ENCODE data around the gene RCE1.
"Not testable (repeated sequence)": the region's sequence is repeated elsewhere in the genome, so short reads cannot be mapped to it uniquely, and the experiment has no call there.

Gene RCE1, protein sequence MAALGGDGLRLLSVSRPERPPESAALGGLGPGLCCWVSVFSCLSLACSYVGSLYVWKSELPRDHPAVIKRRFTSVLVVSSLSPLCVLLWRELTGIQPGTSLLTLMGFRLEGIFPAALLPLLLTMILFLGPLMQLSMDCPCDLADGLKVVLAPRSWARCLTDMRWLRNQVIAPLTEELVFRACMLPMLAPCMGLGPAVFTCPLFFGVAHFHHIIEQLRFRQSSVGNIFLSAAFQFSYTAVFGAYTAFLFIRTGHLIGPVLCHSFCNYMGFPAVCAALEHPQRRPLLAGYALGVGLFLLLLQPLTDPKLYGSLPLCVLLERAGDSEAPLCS
- total RNA-seq: 25.5 to 36.4 (median 28.6) reads per million in 4 experiments

DNA sequence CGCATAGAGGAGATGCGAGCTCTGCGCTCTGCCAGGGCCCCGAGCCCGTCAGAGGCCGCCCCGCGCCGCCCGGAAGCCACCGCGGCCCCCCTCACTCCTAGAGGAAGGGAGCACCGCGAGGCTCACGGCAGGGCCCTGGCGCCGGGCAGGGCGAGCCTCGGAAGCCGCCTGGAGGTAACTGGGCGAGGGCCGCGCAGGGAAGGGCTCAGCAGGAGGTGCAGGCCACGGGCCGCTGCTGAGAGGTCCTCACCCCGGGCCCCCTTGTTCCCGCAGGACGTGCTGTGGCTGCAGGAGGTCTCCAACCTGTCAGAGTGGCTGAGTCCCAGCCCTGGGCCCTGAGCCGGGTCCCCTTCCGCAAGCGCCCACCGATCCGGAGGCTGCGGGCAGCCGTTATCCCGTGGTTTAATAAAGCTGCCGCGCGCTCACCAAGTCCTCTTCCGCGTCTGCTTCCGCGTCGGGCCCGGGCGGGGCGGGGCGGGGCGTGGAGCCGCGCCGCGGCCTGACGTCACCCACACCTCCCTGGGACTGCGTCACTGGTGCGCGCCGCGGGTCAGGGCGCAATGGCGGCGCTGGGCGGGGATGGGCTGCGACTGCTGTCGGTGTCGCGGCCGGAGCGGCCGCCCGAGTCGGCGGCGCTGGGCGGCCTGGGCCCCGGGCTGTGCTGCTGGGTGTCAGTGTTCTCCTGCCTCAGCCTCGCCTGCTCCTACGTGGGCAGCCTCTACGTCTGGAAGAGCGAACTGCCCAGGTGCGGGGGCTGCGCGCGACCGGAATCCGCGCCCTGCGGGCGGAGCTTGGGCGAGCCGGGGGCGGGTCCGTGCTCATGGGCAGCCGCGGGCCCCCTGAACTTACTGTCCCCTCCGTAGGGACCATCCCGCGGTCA lies at the start of gene RCE1:
TSS of gene RCE1 (plus strand) at position 546 of the 880 bp plus-strand sequence. CDS start at position 561, 15 bp downstream.
- DNase-seq: peak; percentile 83

DNA sequence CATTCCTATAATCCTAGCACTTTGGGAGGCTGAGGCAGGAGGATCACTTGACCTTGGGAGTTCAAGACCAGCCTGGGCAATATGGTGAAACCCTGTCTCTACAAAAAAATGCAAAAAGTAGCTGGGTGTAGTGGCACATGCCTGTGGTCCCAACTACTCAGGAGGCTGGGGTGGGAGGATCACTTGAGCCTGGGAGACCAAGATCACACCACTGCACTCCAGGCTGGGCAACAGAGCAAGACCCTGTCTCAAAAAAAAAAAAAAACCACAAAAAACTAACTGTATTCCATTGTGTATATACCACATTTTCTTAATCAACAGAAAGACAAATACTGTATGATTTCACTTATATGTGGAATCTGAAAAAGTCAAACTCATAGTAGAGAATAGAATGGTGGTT lies 43.4 kb upstream of the RCE1 start:
- not testable (repeated sequence) for DNase-seq

DNA sequence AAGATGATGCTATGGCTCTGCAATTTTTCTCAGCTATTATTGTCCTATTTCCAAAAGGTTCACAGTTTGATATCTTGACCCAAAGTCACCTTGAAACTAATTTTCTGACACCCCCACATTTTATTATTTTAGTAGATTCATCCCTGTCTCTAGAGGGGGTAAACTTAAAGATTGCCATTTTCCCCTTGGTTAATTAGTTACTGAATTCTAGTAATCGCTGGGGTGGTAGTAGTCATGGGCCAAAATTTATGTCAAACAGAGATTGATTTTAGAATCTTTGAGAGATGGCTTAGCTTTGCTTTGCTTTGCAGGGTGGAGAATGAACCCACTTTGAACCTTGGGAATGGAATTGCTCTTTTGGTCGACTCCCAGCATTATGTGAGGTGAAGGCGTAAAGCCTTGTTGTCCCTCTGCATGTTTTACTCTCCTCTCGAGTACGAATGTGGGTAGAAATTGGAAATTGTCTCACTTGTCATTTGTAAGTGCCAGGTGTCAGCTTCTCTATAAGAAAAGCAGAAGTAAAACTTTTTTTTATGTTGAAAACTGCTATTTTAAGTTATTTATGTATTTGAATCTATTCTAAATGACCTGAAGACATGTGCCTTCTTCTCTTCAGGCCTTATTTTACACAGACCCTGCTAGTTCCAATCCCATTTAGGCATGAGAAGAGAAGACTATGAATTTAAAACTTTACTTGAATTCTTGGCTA lies 42.4 kb upstream of the RCE1 start:
- DNase-seq: no peak

DNA sequence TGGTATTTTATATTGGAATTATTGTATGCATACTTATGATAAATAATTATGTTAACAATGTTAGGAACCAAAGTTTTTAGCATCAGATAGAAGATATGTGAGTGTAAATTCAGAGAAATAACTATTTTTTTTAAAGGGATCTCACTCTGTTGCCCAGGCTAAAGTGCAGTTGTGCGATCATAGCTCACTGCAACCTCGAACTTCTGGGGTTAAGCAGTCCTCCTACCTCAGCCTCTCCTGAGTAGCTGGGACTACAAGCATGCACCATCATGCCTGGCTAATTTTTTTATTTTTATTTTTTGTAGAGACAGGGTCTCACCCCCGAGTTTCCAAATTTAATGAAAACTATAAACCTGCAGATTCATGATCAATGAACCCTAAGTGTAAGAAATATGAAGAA lies 33.6 kb upstream of the RCE1 start:
- no peak for DNase-seq

DNA sequence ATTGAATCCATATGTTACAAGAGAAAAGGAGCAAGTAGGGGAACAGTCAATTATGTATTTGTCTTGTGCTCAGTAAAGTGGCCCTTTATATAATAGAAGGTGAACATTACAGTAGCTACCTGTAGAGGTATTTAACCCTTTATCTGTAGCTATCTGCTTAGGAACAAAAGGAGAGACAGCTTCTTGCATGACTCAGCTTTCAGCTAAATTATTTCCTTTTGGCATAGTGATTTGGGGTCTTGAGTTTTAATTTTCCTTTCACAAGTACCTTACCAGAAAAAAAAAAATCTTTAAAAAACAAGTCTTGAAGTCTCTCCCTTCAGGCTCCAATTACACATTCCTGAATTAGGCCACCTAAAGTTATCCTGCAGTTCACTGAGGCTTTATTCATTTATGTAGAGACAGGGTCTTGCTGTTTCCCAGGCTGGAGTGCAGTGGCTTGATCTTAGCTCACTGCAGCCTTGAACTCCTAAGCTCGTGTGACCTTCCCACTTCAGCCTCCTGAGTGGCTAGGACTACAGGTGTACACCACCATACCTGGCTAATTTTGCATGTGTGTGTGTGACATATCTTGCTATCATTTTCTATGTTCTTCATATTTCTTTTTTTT lies 32.6 kb upstream of the RCE1 start:
- DNase-seq: no peak

DNA sequence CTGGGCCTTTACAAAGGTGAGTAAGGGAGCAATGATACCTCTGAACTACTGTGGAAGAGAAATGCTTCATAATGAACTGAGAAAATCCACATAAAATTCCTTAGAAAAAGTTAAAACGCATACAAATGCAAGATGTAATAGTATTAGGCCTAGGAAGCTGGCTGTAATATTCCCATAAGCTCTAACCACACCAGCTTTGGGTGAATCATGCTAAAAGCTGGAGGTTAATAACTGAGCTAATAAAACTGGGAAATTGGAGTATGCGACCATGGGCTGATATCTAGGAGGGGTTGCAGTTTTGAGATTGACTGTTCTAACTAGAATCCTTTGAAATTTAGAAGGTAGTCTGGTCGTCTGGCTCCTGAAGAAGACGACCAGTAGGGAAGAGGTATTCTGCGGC lies 28.6 kb upstream of the RCE1 start:
- DNase-seq: no peak

DNA sequence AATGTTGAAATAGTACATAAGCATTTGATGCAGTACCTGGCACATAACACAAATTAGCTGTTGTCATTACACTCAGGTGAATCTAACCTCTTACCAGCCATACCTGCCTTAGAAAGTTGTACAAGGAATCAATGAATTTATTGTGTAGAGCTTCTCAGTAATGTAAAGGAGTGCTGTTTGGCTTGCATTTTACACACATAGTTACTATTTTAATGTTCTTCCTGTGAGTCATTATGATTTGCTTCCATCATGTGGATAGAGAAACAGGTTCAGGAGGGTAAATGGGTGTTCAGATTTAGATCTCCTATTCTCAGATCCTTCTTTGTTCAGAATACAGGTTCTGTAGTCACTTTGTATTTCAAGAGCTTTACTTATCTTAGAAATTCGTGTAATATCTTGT lies 27.6 kb upstream of the RCE1 start:
- DNase-seq: no peak

DNA sequence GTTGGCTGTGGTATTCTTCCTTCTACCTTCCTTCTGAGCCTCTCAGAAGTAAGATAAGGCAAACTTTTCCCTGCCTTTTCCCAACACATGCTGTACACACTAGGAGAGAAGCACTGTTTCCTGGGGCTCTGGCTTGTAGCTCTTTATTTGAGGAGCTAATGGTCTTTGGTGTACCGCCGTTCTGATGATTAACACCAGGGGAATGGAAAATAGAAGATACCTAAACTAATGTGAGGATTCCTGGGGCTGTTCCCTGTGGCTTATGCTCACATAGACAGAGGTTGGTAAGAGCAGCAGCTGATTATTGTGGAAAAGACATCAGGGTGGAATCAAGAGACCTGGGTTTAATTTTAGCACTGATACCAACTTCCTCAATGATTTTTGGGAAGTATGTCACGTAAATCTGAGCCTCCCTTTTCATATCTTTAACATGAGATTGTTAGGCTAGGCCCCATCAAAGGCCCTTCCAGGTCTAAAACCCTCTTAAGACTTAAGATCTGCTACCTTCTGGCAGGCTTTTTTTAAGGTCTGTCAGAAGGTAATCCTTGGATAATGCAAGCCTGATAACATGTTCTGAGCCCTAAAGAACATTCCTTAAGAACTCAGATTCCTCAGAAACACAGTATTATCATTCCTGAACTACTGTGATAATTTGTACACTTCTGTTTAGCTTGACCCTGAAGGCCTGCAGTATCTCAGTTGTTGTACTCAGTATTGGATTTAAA lies 24.8 kb upstream of the RCE1 start:
- DNase-seq: no peak

DNA sequence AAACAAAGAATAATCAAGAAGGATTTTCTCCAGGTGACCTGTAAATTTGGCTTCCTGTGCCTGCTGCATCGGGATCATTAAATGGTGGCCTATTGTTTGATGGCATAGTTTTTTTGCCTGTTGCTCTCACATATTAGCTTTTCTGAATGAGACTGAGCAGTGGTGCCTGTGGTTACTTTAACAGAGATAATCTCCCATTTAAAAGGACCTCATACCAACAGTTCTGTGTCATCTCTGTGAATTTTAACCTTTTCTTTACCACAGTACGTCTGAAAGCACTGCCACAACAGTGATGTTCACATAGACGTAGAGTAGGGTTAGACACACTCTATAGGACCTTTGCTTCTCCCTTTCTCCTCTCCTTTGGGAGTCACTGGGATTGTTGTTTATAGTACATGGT lies 22.9 kb upstream of the RCE1 start:
- DNase-seq: no peak

DNA sequence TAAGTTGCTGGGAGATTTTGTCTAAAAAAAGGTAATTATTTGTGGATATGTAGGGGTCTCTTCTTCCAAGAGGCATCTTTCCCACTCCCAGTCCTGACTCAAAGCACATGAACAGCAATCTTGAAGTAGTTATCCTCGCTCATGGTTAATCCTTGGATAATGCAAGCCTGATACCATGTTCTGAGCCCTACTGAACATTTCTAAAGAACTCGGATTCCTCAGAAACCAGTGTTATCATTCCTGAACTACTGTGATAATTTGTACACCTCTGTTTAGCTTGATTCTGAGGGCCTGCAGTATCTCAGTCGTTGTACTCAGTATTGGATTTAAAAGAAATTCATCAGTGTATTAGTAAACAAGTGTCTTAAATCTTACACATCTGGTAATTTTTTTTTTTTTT lies 22.3 kb upstream of the RCE1 start:
- no peak for DNase-seq

DNA sequence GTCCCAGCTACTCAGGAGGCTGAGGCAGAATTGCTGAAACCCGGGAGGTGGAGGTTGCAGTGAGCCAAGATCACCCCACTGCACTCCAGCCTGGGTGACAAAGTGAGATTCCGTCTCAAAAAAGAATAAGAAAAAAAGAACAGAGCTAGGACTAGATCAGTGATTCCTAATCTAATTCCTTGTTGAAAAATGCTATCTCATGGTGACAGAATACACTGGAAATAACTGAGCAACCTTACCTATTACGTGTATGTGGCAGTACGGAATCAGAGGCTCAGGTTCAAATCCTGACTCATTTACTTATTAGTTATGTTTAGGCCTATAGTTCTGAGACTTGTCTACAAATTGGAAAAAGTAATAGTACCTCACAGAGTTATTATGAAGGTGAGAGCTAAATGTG lies 19.5 kb upstream of the RCE1 start:
- DNase-seq: no peak

DNA sequence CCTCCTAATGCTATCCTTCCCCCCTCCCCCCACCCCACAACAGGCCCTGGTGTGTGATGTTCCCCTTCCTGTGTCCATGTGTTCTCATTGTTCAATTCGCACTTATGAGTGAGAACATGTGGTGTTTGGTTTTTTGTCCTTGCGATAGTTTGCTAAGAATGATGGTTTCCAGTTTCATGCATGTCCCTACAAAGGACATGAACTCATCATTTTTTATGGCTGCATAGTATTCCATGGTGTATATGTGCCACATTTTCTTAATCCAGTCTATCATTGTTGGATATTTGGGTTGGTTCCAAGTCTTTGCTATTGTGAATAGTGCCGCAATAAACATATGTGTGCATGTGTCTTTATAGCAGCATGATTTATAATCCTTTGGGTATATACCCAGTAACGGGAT lies 18.7 kb upstream of the RCE1 start:
- DNase-seq: not testable (repeated sequence)

DNA sequence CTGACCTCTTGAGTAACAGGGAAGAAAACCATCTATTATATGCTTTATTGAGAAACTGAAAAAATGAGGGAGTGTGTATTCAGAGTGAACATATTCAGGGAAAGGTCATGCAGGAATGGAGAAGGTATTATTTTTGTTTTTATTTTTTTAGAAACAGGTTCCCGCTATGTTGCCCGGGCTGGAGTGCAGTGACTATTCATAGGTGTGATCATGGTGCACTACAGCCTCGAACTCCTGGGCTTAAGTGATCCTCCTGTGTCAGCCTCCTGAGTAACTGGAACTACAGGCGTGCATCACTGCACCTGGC lies 8.7 kb upstream of the RCE1 start:
- no peak for DNase-seq

DNA sequence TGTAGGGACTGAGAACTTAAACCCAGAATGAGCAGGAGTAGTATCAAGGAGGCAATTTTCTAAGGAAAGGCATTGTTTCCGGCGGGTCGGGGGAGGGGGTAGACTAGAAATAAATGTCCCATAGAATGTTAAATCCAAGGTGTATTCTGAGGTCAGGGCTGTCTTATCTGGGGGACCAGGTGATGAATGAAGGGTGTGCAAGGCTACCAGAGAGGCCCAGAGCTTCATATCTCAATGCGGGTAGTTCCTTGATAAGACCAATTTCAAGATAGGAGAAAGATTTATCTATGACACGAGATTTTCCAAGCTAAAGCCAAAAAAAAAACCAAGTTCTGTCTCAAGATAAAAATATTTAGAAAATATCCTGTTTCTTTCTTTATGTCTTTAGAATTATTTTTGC lies 8.3 kb upstream of the RCE1 start:
- no peak for DNase-seq

DNA sequence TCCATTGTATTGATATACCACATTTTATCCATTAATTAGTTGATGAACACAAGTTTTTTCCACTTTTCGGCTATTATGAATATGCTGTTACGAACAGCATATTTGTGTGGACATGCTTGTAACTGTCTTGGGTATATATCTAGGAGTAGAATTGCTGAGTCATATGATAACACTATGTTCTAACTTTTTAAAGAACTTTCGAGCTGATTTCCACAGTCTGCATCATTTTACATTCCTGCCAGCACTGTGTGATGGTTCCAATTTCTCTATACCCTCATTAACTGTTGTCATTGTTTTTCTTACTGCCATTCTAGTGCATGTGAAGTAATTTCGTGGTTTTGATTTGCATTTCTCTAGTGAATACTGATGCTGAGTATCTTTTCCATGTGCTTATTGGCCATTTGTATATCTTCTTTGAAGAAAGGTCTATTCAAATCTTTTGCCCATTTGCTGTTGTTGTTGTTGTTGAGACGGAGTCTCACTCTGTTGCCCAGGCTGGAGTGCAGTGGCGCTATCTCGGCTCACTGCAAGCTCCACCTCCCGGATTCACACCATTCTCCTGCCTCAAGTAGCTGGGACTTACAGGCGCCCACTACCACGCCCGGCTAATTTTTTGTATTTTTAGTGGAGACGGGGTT lies 7.4 kb upstream of the RCE1 start:
- DNase-seq: no peak

DNA sequence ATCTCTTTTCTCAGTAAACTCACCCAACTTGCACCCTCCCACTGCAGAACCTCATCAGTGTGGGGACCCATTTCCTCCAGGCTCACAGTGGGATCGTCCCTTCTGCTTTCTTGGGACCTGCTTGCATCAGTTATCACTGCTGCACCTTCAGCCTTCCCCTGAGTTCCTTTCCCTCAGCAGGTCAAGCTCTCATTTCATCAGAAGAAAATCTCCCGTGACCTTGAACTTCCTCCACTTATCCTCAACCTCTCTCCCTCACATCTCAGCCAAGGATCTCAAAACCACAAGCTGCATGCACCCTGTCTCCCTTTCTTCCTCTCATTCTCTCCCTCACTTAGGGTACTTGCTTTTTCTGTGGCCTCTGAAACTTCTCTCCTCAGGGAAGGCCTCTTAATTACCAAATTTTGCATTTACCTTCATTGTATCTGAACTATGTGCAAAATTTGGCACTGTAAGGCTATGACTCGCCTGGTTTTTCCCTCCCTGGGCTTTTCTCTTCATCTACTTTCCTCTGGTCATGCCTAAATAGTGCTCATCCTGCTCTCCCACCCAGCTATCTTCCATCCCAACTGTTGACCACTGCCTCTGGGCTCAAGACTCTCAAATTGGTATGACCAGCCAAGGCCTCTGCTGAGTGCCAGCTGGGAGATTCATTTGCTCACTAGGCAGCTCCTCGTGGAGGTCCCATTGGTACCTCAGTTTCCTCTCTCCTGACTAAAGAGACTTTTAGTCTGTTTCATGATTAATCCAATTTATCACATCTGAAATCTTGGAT lies 2.7 kb upstream of the RCE1 start:
- no peak for DNase-seq

DNA sequence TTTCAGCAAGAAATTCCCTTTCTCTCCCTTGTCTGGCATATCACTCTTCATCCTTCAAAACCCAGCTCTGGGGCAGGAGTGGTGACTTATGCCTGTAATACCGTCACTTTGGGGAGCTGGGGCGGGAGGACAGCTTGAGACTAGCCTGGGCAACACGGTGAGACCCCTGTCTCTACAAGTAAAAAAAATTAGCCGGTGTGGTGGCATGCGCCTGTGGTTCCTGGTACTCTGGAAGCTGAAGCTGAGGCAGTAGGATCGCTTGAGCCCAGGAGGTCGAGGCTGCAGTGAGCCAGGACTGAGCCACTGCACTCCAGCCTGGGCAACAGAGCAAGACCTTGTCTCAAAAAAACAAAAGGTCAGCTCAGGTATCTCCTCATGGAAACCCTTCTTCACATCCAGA lies 1.4 kb upstream of the RCE1 start:
- DNase-seq: no peak

DNA sequence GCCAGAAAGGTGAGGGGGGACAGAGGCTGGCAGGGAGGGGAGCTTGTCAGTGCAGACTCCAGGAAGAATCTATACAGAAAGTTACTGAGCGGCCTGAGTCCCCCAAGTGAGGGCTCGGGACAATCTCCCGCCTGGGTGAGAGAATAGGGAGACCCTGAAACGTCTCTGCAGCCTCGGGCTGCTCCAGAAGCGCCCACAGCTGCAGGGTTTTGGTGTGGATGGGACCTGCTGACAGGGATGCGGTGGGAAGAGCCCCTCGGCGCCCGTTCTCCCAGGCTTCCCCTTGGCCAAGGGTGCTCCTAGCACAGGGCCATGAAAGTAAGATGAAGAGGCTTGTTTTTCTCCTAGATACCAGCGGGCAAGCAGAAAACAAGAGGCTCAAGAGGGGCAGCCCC lies 743 bp upstream of the RCE1 start:
- no peak for DNase-seq

DNA sequence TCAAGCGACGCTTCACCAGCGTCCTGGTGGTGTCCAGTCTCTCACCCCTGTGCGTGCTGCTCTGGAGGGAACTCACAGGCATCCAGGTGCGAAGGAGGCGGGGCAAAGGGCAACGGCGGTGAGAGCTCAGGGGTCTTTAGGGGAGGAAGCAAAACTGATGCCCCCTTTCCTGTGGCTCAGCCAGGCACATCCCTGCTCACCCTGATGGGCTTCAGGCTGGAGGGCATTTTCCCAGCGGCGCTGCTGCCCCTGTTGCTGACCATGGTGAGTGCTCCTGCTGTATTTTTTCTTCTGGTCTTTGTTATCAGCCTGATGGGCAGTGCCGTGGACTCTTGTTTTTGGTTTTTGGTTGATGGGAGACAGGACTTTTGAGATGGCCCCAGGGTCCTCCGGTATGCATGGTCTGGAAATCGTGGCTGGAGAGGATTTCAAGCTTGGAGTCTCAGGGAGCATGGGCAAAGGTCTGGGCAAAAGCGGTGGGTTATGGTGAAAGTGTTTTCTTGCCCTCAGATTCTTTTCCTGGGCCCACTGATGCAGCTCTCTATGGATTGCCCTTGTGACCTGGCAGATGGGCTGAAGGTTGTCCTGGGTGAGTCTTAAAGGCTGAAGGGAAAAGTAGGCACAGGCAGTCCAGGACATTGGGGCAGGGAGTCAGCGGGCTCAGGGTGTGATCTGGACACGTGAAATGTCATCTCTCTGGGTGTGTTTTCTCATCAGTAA lies 695 bp downstream of the RCE1 start:
- DNase-seq: no peak

DNA sequence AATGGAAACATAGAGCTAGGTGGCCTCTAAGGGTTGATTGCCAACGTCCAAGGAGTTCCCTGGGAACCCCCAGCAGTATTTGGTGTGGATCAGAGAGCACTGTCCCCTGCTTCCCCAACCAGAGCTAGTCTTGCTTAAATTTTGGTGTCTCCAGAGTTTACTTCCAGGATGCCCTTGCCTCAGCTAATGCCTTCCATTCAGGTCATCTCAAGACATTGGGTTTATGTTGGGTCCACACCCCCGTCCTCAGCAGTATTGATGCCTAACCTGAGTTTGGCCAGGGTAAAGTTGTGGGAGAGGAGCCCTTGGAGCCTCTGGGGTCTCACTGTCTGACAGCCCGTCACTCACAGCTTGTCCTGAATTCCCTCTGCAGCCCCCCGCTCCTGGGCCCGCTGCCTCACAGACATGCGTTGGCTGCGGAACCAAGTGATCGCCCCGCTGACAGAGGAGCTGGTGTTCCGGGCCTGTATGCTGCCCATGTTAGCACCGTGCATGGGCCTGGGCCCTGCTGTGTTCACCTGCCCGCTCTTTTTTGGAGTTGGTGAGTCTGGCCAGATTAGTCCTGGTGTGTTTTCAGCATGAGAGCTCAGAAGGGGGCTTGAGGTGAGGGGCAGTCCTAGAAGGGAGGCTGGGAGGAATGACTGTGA lies 1.4 kb downstream of the RCE1 start:
- no peak for DNase-seq
